HFFc6 (cell line): ENCODE measurements around the gene FKBP15. TPM values are rescaled to one million over a fixed set of nuclear protein-coding genes. Genes with fewer than 3 reads are reported as not detected.

Experiments
- DNase-seq: peaks from one replicate; pipeline ENCODE4 v3.0.0-alpha.2; 2018
- H3K27ac Mint-ChIP-seq: 2 replicates; pipeline ENCODE4 v1.8.0; 2020; ENCODE audit warnings: mild to moderate bottlenecking, mixed read lengths
- H3K27me3 Mint-ChIP-seq: 2 replicates; pipeline ENCODE4 v1.8.0; 2021; ENCODE audit warnings: mild to moderate bottlenecking, moderate library complexity, mixed read lengths; ENCODE audit not compliant: insufficient read depth
- H3K36me3 Mint-ChIP-seq: 2 replicates; pipeline ENCODE4 v1.8.0; 2021; ENCODE audit warnings: low read depth, mixed read lengths
- H3K4me1 Mint-ChIP-seq: 2 replicates; pipeline ENCODE4 v1.8.0; 2020; ENCODE audit warnings: low read depth, mixed read lengths
- H3K4me3 Mint-ChIP-seq: 2 replicates; pipeline ENCODE4 v1.8.0; 2020; ENCODE audit warnings: mild to moderate bottlenecking, moderate library complexity, mixed read lengths
- H3K9me3 Mint-ChIP-seq: 2 replicates; pipeline ENCODE4 v1.8.0; 2020; ENCODE audit warnings: mild to moderate bottlenecking, mixed read lengths
- CTCF ChIP-seq: fragments of 200-600 bp; sonication (generic); IDR thresholded peaks from 2 replicates; pipeline ENCODE4 v1.5.0; 2021; ENCODE audit warnings: antibody characterized with exemption, mild to moderate bottlenecking
- total RNA-seq, 6 experiments: library from RNA; stranded (reverse); fragmentation: NEBNext Ultra II Directional; extraction: Animal tissue kit (Norgen Biotek cat#: 25700); gene quantifications; 2 replicates in 1 of 6; 3 replicates in 5 of 6; pipeline ENCODE4 v1.2.3, GENCODE V29; 2021

FKBP15 gene
- total RNA-seq, 6 experiments from 2014 or later = 25.2 to 29.8 (median 28.0) TPM

- no peak for TF ChIP-seq CTCF
- Mint-ChIP-seq H3K9me3 (no peaks in the 10 kb centered on the region), H3K4me3 (no peak overlapping the region), H3K36me3 (peaks cover 52% of the 10 kb centered on the region), H3K27ac (no peak overlapping the region), H3K4me1 (peaks cover 34% of the 10 kb centered on the region), H3K27me3 (no peaks in the 10 kb centered on the region; the same call in 1 of the 2 replicates)
- no peak for DNase-seq
Measured at GRCh38 chr9:113163001-113163400, 58.1 kb downstream of the FKBP15 start.

GRCh38 chr9:113160571-113160970, 60.5 kb downstream of the FKBP15 start:
- H3K27ac Mint-ChIP-seq = no peak overlapping the region
- no peak for DNase-seq
- no peaks in the 10 kb centered on the region; the same call in 1 of the 2 replicates for H3K27me3 Mint-ChIP-seq
- H3K4me1 Mint-ChIP-seq = peaks cover 39% of the 10 kb centered on the region
- H3K4me3 Mint-ChIP-seq = no peak overlapping the region
- no peak for TF ChIP-seq CTCF
- H3K36me3 Mint-ChIP-seq = peaks cover 34% of the 10 kb centered on the region
- no peaks in the 10 kb centered on the region for H3K9me3 Mint-ChIP-seq

GRCh38 chr9:113158446-113158845, 62.6 kb downstream of the FKBP15 start:
- Mint-ChIP-seq H3K9me3 (no peaks in the 10 kb centered on the region), H3K27ac (no peak overlapping the region), H3K36me3 (peaks cover 23% of the 10 kb centered on the region), H3K4me1 (peaks cover 34% of the 10 kb centered on the region), H3K4me3 (no peak overlapping the region), H3K27me3 (no peaks in the 10 kb centered on the region; the same call in 1 of the 2 replicates)
- DNase-seq = no peak
- TF ChIP-seq CTCF = no peak

GRCh38 chr9:113156880-113157279, 64.2 kb downstream of the FKBP15 start:
- peaks cover 47% of the 10 kb centered on the region for H3K4me1 Mint-ChIP-seq
- TF ChIP-seq CTCF = no peak
- H3K4me3 Mint-ChIP-seq = no peak overlapping the region
- no peaks in the 10 kb centered on the region for H3K9me3 Mint-ChIP-seq
- H3K36me3 Mint-ChIP-seq = peaks cover 11% of the 10 kb centered on the region
- no peaks in the 10 kb centered on the region; the same call in 1 of the 2 replicates for H3K27me3 Mint-ChIP-seq
- H3K27ac Mint-ChIP-seq = no peak overlapping the region
- DNase-seq = no peak

- no peak for TF ChIP-seq CTCF
- peaks cover 49% of the 10 kb centered on the region for H3K4me1 Mint-ChIP-seq
Measured at GRCh38 chr9:113155911-113156588, 65.0 kb downstream of the FKBP15 start.

More at GRCh38 chr9:113155911-113156588, 65.0 kb downstream of the FKBP15 start:
- Mint-ChIP-seq H3K36me3 (peaks cover 11% of the 10 kb centered on the region), H3K4me3 (no peak overlapping the region), H3K9me3 (no peaks in the 10 kb centered on the region), H3K27ac (no peak overlapping the region), H3K27me3 (no peaks in the 10 kb centered on the region; the same call in none of the 2 replicates)
- no peak for DNase-seq
